ENCODE results near the gene GCG. TPM values are rescaled to one million over a fixed set of nuclear protein-coding genes. Genes with fewer than 3 reads are reported as not detected.

GCG gene
- polyA plus RNA-seq, 1 donor (not counting 4 experiments of a cell fraction or from before 2014, with no cell fraction given), result not detected

GRCh38 chr2:162159446-162159845, 7.4 kb upstream of the GCG start:
- Histone ChIP-seq H3K9me3 (ENCODE audit: control insufficient read depth, low read depth, low read length) (no peaks in the 10 kb centered on the region), H3K36me3 (ENCODE audit: control insufficient read depth in 2 of 2, extremely low read depth in 1 of 2, insufficient read depth in 2 of 2, low read length in 2 of 2) (no peaks in the 10 kb centered on the region), H3K4me1 (ENCODE audit: control insufficient read depth, extremely low read depth, insufficient read depth, low read length) (no peaks in the 10 kb centered on the region), H3K79me2 (ENCODE audit: control insufficient read depth, insufficient read depth, low read length) (no peaks in the 10 kb centered on the region), H4K20me1 (ENCODE audit: control insufficient read depth, extremely low read depth, insufficient read depth, low read length) (no peaks in the 10 kb centered on the region), H3K4me2 (ENCODE audit: control insufficient read depth, extremely low read depth, insufficient read depth, low read depth, low read length) (no peak overlapping the region), H3K9me1 (ENCODE audit: control insufficient read depth, extremely low read depth, insufficient read depth, low read length) (no peaks in the 10 kb centered on the region), H3K27me3 (ENCODE audit: control insufficient read depth, extremely low read depth, insufficient read depth, low read length) (no peaks in the 10 kb centered on the region), H3K4me3 (ENCODE audit: control insufficient read depth in 2 of 3, extremely low read depth in 1 of 3, insufficient read depth in 2 of 3, low read depth in 1 of 3, low read length in 3 of 3) (no peak overlapping the region), H3K27ac (ENCODE audit: control insufficient read depth, insufficient read depth, low read length) (no peak overlapping the region), H2AFZ (ENCODE audit: control insufficient read depth, low read length) (no peak overlapping the region), H3K9ac (ENCODE audit: control insufficient read depth, extremely low read depth, insufficient read depth, low read length) (no peak overlapping the region)
- dilution Hi-C loops (cut with MboI; ENCODE audit: extremely low pct_ligation_motif_present, low sequenced_read_pairs), result no loop called here
- DNase-seq (ENCODE audit: low read depth, low spot score), result no peak
- no peak for TF ChIP-seq CTCF (optimal IDR thresholded peaks at IDR 0.05 in 1 of 3, IDR thresholded peaks at IDR 0.05 in 1 of 3, conservative IDR thresholded peaks at IDR 0.05 in 1 of 3; ENCODE audit: extremely low read depth in 1 of 3, insufficient read depth in 2 of 3, low read length in 3 of 3)
- TF ChIP-seq EZH2 (IDR thresholded peaks at IDR 0.05; ENCODE audit: low read length), result no peak
- FAIRE-seq, result no peak

GRCh38 chr2:162156149-162156548, 4.1 kb upstream of the GCG start:
- FAIRE-seq (no peak), DNase-seq (ENCODE audit: low read depth, low spot score) (no peak)
- Histone ChIP-seq H3K4me3 (ENCODE audit: control insufficient read depth in 2 of 3, extremely low read depth in 1 of 3, insufficient read depth in 2 of 3, low read depth in 1 of 3, low read length in 3 of 3) (no peak overlapping the region), H2AFZ (ENCODE audit: control insufficient read depth, low read length) (no peak overlapping the region), H3K79me2 (ENCODE audit: control insufficient read depth, insufficient read depth, low read length) (no peaks in the 10 kb centered on the region), H3K9ac (ENCODE audit: control insufficient read depth, extremely low read depth, insufficient read depth, low read length) (no peak overlapping the region), H3K9me3 (ENCODE audit: control insufficient read depth, low read depth, low read length) (no peaks in the 10 kb centered on the region), H3K9me1 (ENCODE audit: control insufficient read depth, extremely low read depth, insufficient read depth, low read length) (no peaks in the 10 kb centered on the region), H3K27ac (ENCODE audit: control insufficient read depth, insufficient read depth, low read length) (no peak overlapping the region), H3K27me3 (ENCODE audit: control insufficient read depth, extremely low read depth, insufficient read depth, low read length) (no peaks in the 10 kb centered on the region), H4K20me1 (ENCODE audit: control insufficient read depth, extremely low read depth, insufficient read depth, low read length) (no peaks in the 10 kb centered on the region), H3K4me1 (ENCODE audit: control insufficient read depth, extremely low read depth, insufficient read depth, low read length) (no peaks in the 10 kb centered on the region), H3K36me3 (ENCODE audit: control insufficient read depth in 2 of 2, extremely low read depth in 1 of 2, insufficient read depth in 2 of 2, low read length in 2 of 2) (no peaks in the 10 kb centered on the region), H3K4me2 (ENCODE audit: control insufficient read depth, extremely low read depth, insufficient read depth, low read depth, low read length) (no peak overlapping the region)
- TF ChIP-seq EZH2 (IDR thresholded peaks at IDR 0.05; ENCODE audit: low read length), result no peak
- dilution Hi-C loops (cut with MboI; ENCODE audit: extremely low pct_ligation_motif_present, low sequenced_read_pairs), result no loop called here

DNA sequence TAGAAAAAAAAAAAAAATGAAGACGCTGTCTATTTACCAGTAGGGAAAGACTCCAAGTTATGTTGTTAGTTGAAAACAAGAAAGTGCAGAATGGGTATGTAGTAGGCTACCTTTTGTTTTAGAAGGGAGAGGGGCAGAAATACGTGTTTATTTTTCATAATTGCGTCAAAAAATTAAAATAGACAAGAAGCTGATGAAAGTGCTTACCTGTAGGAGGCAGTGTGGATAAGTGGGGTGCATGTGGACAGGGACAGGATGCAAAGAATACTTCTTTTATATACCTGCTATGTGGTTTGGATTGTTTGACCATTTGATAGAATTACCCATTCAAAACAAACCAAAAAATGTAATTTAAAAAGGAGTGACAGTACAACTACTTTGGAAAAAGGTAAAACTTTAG, 3.0 kb upstream of the GCG start:
- no peak overlapping the region for H3K27ac ChIP-seq (ENCODE audit: control insufficient read depth, insufficient read depth, low read length)
- H3K4me2 ChIP-seq (ENCODE audit: control insufficient read depth, extremely low read depth, insufficient read depth, low read depth, low read length), result no peak overlapping the region
- H4K20me1 ChIP-seq (ENCODE audit: control insufficient read depth, extremely low read depth, insufficient read depth, low read length), result no peaks in the 10 kb centered on the region
- H3K4me1 ChIP-seq (ENCODE audit: control insufficient read depth, extremely low read depth, insufficient read depth, low read length), result no peaks in the 10 kb centered on the region
- H3K79me2 ChIP-seq (ENCODE audit: control insufficient read depth, insufficient read depth, low read length), result no peaks in the 10 kb centered on the region
- FAIRE-seq (no peak), DNase-seq (ENCODE audit: low read depth, low spot score) (no peak)
- H2AFZ ChIP-seq (ENCODE audit: control insufficient read depth, low read length), result no peak overlapping the region
- TF ChIP-seq CTCF (optimal IDR thresholded peaks at IDR 0.05 in 1 of 3, IDR thresholded peaks at IDR 0.05 in 1 of 3, conservative IDR thresholded peaks at IDR 0.05 in 1 of 3; ENCODE audit: extremely low read depth in 1 of 3, insufficient read depth in 2 of 3, low read length in 3 of 3) (peak; percentile 20 to 39 (median 38)), EZH2 (IDR thresholded peaks at IDR 0.05; ENCODE audit: low read length) (no peak)
- H3K36me3 ChIP-seq (ENCODE audit: control insufficient read depth in 2 of 2, extremely low read depth in 1 of 2, insufficient read depth in 2 of 2, low read length in 2 of 2), result no peaks in the 10 kb centered on the region
- no peaks in the 10 kb centered on the region for H3K9me1 ChIP-seq (ENCODE audit: control insufficient read depth, extremely low read depth, insufficient read depth, low read length)
- H3K9ac ChIP-seq (ENCODE audit: control insufficient read depth, extremely low read depth, insufficient read depth, low read length), result no peak overlapping the region
- H3K9me3 ChIP-seq (ENCODE audit: control insufficient read depth, low read depth, low read length), result no peaks in the 10 kb centered on the region
- H3K27me3 ChIP-seq (ENCODE audit: control insufficient read depth, extremely low read depth, insufficient read depth, low read length), result no peaks in the 10 kb centered on the region
- dilution Hi-C loops (cut with MboI; ENCODE audit: extremely low pct_ligation_motif_present, low sequenced_read_pairs), result no loop called here
- no peak overlapping the region for H3K4me3 ChIP-seq (ENCODE audit: control insufficient read depth in 2 of 3, extremely low read depth in 1 of 3, insufficient read depth in 2 of 3, low read depth in 1 of 3, low read length in 3 of 3)

All from keratinocyte (primary cell).